Upper lobe of left lung (tissue), 6 donors: ENCODE measurements around the gene MCU. TPM values are rescaled to one million over a fixed set of nuclear protein-coding genes. Genes with fewer than 3 reads are reported as not detected.
A peak's percentile ranks its signal among the peaks of the same experiment; 100 is the strongest.

ENCODE experiments used
- ATAC-seq, 2 donors: fragments of 200-7000 bp; cut with Tn5 transposase; one replicate each; pipeline ENCODE4 v1.9.1; 2022; ENCODE audit warnings: mild to moderate bottlenecking in 2 of 2, moderate library complexity in 2 of 2; ENCODE audit not compliant: low FRiP score in 2 of 2
- DNase-seq, 2 donors: peaks; one replicate each; pipeline ENCODE4 v3.0.0-alpha.2; 2019 to 2020
- H3K27ac ChIP-seq, 4 donors: fragments of 200-600 bp; sonication (generic); one replicate each; pipeline ENCODE4 v1.5.1; 2016 to 2019
- H3K27me3 ChIP-seq, 4 donors: fragments of 200-600 bp; sonication (generic); one replicate each; pipeline ENCODE4 v1.5.1; 2017 to 2019
- H3K36me3 ChIP-seq, 4 donors: fragments of 200-600 bp; sonication (generic); one replicate each; pipeline ENCODE4 v1.5.1; 2016 to 2019
- H3K4me1 ChIP-seq, 4 donors: fragments of 200-600 bp; sonication (generic); one replicate each; pipeline ENCODE4 v1.5.1; 2018 to 2019
- H3K4me3 ChIP-seq, 4 donors: fragments of 200-600 bp; sonication (generic); one replicate each; pipeline ENCODE4 v1.5.1; 2017 to 2019; ENCODE audit warnings: mild to moderate bottlenecking in 2 of 4, moderate library complexity in 1 of 4
- H3K9me3 ChIP-seq, 4 donors: fragments of 200-600 bp; sonication (generic); one replicate each; pipeline ENCODE4 v1.5.1; 2018 to 2019
- EP300 ChIP-seq, 4 donors: sonication (generic); formaldehyde crosslinking; IDR thresholded peaks; one replicate each; pipeline ENCODE4 v1.5.1; 2017; ENCODE audit warnings: antibody characterized with exemption in 4 of 4, control low read depth in 2 of 4
- POLR2A ChIP-seq, 4 donors: fragments of 450-650 bp; IDR thresholded peaks; one replicate each; pipeline ENCODE4 v1.5.1; 2016 to 2017; ENCODE audit warnings: antibody characterized with exemption in 4 of 4, mild to moderate bottlenecking in 2 of 4
- POLR2AphosphoS5 ChIP-seq, 2 donors: sonication (generic); formaldehyde crosslinking; IDR thresholded peaks; one replicate each; pipeline ENCODE4 v1.5.1; 2017; ENCODE audit warnings: antibody characterized with exemption in 2 of 2
- WGBS, 2 donors: methylation state at CpG; one replicate each; pipeline ENCODE4 v1.1.5; 2017 to 2018; 5-methylcytosine and 5-hydroxymethylcytosine counted together
- total RNA-seq, 6 donors: library from RNA; depleted of rRNA in 4 of 6; stranded (reverse); fragments of >200 nt in 4 of 6; gene quantifications; one replicate each; pipeline versions ENCODE4 v1.1.0 to v1.2.1, GENCODE V29; 2016 to 2021
- TF ChIP-seq, protein P1 (sequence below), 6 experiments: fragments of 450-650 bp in 4 of 6; fragments of 200-600 bp in 2 of 6; sonication (generic) in 2 of 6; IDR thresholded peaks; one replicate each; pipeline ENCODE4 v1.5.1; 2016 to 2019; ENCODE audit warnings: antibody characterized with exemption in 6 of 6
- donor health status: DM: no; HTN: no; CAD: no; lungs with moderate emphysema.
- donor health status: DM: no; HTN: yes; CAD: no; lungs with severe emphysema.

MCU gene
- total RNA-seq, 6 donors from 2014 or later: 28.2 to 50.5 (median 32.1) TPM

DNA sequence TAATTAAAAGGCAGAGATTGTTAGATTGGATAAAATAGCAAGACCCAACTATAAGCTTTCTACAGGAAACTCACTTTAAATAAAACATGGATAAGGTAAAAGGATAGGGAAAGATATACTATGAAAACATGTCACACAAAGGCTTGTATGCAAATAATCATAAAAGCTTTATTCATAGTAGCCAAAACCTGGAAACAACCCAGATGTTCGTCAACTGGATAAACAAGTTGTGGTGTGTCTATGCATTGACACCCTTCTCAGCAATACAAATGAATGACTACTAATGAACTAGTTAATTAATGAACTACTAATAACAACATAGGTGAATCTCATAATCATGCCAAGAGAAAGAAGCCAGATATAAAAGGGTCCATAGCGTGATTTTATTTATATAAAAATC lies 163.8 kb downstream of the MCU start:
- TF ChIP-seq, protein P1, sequence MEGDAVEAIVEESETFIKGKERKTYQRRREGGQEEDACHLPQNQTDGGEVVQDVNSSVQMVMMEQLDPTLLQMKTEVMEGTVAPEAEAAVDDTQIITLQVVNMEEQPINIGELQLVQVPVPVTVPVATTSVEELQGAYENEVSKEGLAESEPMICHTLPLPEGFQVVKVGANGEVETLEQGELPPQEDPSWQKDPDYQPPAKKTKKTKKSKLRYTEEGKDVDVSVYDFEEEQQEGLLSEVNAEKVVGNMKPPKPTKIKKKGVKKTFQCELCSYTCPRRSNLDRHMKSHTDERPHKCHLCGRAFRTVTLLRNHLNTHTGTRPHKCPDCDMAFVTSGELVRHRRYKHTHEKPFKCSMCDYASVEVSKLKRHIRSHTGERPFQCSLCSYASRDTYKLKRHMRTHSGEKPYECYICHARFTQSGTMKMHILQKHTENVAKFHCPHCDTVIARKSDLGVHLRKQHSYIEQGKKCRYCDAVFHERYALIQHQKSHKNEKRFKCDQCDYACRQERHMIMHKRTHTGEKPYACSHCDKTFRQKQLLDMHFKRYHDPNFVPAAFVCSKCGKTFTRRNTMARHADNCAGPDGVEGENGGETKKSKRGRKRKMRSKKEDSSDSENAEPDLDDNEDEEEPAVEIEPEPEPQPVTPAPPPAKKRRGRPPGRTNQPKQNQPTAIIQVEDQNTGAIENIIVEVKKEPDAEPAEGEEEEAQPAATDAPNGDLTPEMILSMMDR (IDR thresholded peaks at IDR 0.05): no peak
- TF ChIP-seq POLR2AphosphoS5 (IDR thresholded peaks at IDR 0.05) (no peak), EP300 (IDR thresholded peaks at IDR 0.05) (no peak), POLR2A (IDR thresholded peaks at IDR 0.05) (no peak)
- DNase-seq (no peak), ATAC-seq (no peak)
- Histone ChIP-seq H3K4me3 (no peak overlapping the region), H3K9me3 (peaks cover 0 to 3% (median 0%) of the 10 kb centered on the region in 4 donors), H3K36me3 (peaks cover 0 to 12% (median 3%) of the 10 kb centered on the region in 4 donors), H3K4me1 (no peaks in the 10 kb centered on the region), H3K27me3 (no peaks in the 10 kb centered on the region), H3K27ac (no peak overlapping the region)
- 86 to 92% methylated on average over 2 of the region's 2 CpGs for WGBS, 2 donors

DNA sequence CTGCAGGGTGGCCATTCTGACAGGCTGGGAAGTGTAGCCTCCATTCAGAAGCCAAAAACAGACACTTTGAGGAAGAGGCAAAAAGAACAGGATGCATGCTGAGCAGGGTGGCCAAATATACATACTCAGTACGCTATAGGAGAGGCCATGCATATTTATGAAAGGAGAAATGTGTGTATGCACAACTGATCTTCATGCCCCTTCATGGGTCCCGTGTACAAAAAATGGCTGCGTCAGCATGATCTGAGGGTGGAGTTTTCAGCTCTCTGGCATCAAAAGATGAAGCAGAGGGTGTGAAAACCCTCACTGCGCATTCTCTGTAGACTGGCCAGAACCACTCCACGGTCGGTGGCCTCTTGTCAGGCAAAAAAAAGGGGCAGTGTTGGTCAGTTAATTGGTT lies 166.1 kb downstream of the MCU start:
- WGBS, 2 donors: 97 to 98% methylated on average over 6 of the region's 6 CpGs
- TF ChIP-seq EP300 (IDR thresholded peaks at IDR 0.05) (no peak), POLR2A (IDR thresholded peaks at IDR 0.05) (no peak), POLR2AphosphoS5 (IDR thresholded peaks at IDR 0.05) (no peak)
- TF ChIP-seq, protein P1 (IDR thresholded peaks at IDR 0.05): no peak
- DNase-seq: no peak
- Histone ChIP-seq H3K4me3 (no peak overlapping the region), H3K36me3 (peaks cover 8 to 30% (median 11%) of the 10 kb centered on the region in 4 donors), H3K9me3 (no peaks in the 10 kb centered on the region), H3K27ac (no peak overlapping the region), H3K27me3 (no peaks in the 10 kb centered on the region), H3K4me1 (no peaks in the 10 kb centered on the region)
- no peak for ATAC-seq

DNA sequence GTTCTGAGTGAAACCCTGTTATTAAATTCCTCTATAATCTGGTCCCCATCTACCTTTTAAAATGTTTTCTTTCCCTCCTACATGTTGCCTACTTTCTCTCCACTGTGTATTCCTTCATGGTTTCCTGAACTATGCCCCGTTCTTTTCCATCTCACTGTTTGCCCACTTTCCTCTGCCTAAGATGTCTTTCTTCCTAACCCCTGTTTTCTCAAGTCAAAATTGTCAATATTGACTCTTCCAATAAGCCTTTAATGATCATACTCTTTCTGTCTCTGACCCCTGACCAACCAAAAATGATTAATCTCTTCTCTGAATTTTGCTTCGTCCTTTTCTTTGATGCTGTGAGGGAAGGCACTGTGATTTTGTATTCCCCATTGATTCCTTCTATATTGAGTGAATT lies 171.0 kb downstream of the MCU start:
- no peak for TF ChIP-seq EP300 (IDR thresholded peaks at IDR 0.05)
- TF ChIP-seq, protein P1 (IDR thresholded peaks at IDR 0.05): no peak
- no peak for TF ChIP-seq POLR2A (IDR thresholded peaks at IDR 0.05)
- no peak for TF ChIP-seq POLR2AphosphoS5 (IDR thresholded peaks at IDR 0.05)
- no peaks in the 10 kb centered on the region for H3K27me3 ChIP-seq
- no peak overlapping the region for H3K4me3 ChIP-seq
- H3K36me3 ChIP-seq: peaks cover 8 to 41% (median 11%) of the 10 kb centered on the region in 4 donors
- ATAC-seq (no peak), DNase-seq (no peak)
- WGBS, 2 donors: 87 to 94% methylated on average over 2 of the region's 2 CpGs
- H3K27ac ChIP-seq: no peak overlapping the region
- no peaks in the 10 kb centered on the region for H3K9me3 ChIP-seq
- H3K4me1 ChIP-seq: no peaks in the 10 kb centered on the region

DNA sequence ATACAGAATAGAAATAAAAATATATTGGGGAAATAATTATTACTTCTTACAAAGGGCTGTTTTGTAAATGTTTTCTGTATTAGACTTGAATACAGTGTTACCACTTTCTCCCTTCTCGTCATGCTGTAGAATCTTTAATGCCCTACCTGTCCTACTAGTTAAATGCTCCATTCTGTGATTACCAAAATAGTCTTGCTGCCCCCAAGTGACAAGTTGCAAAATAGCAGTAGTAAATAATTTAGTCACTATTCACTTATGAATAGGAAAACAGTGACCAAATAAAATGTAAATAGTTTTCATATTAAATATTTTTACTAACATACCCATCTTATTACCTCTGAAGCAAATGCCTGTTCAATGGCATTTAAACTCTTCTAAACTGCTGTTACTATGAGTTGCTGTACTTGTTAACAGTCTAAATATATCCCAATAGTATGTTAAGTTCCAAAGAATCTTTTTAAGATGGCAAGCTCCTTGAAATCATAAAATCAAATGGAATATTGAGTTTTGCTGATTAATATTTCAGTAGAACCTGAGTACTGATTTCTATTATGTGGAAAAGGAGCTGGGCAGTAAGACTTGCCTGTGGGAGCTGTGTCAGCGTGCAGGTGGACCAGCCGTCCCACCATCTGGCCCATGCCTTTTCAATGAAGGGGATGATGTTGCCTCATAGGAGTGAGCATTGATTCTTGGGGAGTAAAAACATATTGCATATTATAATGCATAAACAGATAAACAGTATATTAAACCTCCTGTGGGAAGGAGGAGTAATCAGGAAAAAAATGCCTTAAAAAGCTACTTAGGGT lies 183.5 kb downstream of the MCU start:
- no peak for TF ChIP-seq POLR2AphosphoS5 (IDR thresholded peaks at IDR 0.05)
- TF ChIP-seq, protein P1 (IDR thresholded peaks at IDR 0.05): peak in 3 of 6 experiments; percentile 35 to 50 (median 46)
- ATAC-seq (no peak), DNase-seq (no peak)
- Histone ChIP-seq H3K4me3 (no peak overlapping the region), H3K36me3 (peaks cover 0 to 32% (median 8%) of the 10 kb centered on the region in 4 donors), H3K27ac (no peak overlapping the region), H3K4me1 (no peaks in the 10 kb centered on the region), H3K9me3 (no peaks in the 10 kb centered on the region), H3K27me3 (no peaks in the 10 kb centered on the region)
- 81 to 83% methylated on average over 3 of the region's 3 CpGs for WGBS, 2 donors

DNA sequence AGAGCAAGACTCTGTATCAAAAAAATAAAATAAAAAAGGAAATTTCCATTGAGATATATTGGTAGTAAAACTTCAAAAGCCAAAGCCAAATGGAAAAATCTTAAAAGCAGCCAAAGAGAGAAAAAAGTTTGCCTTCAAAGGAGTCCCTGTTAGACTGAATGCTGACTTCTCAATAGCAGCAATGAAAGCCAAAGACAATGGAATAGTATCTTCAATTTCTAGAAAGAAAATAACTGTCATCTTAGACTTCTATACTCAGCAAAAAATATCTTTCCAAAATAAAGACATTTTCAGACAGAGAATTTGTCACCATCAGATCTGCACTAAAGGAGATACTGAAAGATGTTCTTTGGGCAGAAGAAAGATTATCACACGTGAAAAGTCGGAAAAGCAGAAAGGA lies 187.3 kb downstream of the MCU start:
- H3K27ac ChIP-seq: no peak overlapping the region
- ATAC-seq: no peak
- 98 to 100% methylated on average over 2 of the region's 2 CpGs for WGBS, 2 donors

More for the DNA sequence above, 187.3 kb downstream of the MCU start:
- TF ChIP-seq, protein P1 (IDR thresholded peaks at IDR 0.05): no peak
- TF ChIP-seq EP300 (IDR thresholded peaks at IDR 0.05) (no peak), POLR2A (IDR thresholded peaks at IDR 0.05) (no peak), POLR2AphosphoS5 (IDR thresholded peaks at IDR 0.05) (no peak)
- Histone ChIP-seq H3K4me1 (no peaks in the 10 kb centered on the region), H3K4me3 (no peak overlapping the region), H3K27me3 (no peaks in the 10 kb centered on the region), H3K9me3 (no peaks in the 10 kb centered on the region), H3K36me3 (peaks cover 0 to 23% (median 0%) of the 10 kb centered on the region in 4 donors)
- no peak for DNase-seq
